HUES64 (cell line): ENCODE results near the gene ASAP2.

Experiments used
- H3K27ac ChIP-seq: 2 replicates; pipeline ENCODE4 v1.7.0; 2013; ENCODE audit warnings: low read depth, low read length, inconsistent platforms
- H3K27me3 ChIP-seq: 2 replicates; pipeline ENCODE4 v1.6.1; 2013; ENCODE audit warnings: mild to moderate bottlenecking, low read length; ENCODE audit not compliant: insufficient read depth
- H3K36me3 ChIP-seq: 2 replicates; pipeline ENCODE4 v1.6.1; 2013; ENCODE audit warnings: mild to moderate bottlenecking, low read length; ENCODE audit not compliant: insufficient read depth
- H3K4me1 ChIP-seq: 2 replicates; pipeline ENCODE4 v1.6.1; 2013; ENCODE audit warnings: mild to moderate bottlenecking, low read length, moderate library complexity; ENCODE audit not compliant: insufficient read depth
- H3K4me3 ChIP-seq: 2 replicates; pipeline ENCODE4 v1.5.1; 2013; ENCODE audit warnings: mild to moderate bottlenecking, low read length, moderate library complexity
- H3K9ac ChIP-seq: 2 replicates; pipeline ENCODE4 v1.6.1; 2013; ENCODE audit warnings: mild to moderate bottlenecking, low read depth, low read length
- H3K9me3 ChIP-seq: 2 replicates; pipeline ENCODE4 v1.6.1; 2013; ENCODE audit warnings: low read depth, low read length; ENCODE audit not compliant: insufficient read depth
- WGBS: fragments of 150-250, 120-280 bp; methylation state at CpG from one replicate; pipeline ENCODE4 v1.1.7; 2013; ENCODE audit warnings: missing lambda C conversion rate; 5-methylcytosine and 5-hydroxymethylcytosine counted together

ASAP2 gene

DNA sequence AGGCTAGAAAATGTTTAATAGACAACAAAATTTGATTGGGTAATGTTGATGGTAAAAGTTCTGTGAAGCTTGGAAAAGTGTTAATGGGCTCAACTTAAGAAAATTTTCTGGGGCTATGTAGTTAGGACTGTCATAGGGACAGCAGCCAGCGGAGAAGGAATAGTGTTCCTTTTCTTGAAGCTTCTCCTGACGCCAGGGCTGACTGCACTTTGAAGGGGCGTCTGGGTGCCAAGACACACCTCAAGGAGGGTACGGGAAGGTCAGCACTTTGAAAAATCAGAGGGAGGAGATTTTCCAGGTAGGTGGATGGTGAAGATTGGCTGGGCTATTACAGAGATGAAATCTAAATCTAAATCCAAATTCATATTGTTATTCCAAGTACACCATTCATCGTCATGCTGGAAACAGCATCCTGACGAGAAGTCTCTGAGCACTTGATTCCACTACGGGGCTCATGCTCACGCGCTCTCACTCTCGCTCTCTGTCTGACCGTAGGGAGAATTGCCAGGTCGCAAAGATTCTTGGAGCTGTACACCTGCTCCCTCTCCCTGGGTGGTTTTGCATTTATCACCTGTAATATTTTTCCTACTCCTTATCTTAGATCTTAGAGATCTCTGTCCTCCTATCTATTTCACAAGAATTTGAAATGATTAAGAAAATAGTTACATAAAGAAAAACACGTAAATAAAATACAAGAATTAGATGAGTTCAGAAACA, 125.7 kb downstream of the ASAP2 start:
- Histone ChIP-seq H3K36me3 (peaks cover 22% of the 10 kb centered on the region; the same call in 1 of the 2 replicates), H3K27ac (no peak overlapping the region), H3K9ac (no peak overlapping the region), H3K27me3 (no peaks in the 10 kb centered on the region), H3K4me1 (peaks cover 3% of the 10 kb centered on the region; the same call in 1 of the 2 replicates), H3K9me3 (no peaks in the 10 kb centered on the region), H3K4me3 (no peak overlapping the region)
- 94% methylated on average over 12 of the region's 13 CpGs for WGBS

DNA sequence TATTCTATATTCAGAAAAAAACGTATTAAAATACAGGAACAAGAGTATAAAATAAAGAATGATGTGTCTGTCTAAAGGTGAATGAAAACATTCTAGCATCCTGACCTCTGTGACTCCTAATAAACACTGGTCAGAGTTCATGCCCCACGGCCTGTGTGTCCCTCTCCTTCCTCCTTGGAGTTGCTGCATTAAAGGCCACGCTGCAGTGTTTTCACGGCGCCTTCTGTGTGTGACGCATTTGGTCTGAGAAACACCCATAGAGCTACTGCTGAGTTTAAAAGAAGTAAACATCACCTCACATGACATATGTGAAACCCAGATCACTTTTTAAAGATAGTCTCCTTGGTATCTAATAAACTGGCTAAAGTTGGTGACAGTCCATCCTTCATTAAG, 126.2 kb downstream of the ASAP2 start:
- Histone ChIP-seq H3K9ac (no peak overlapping the region), H3K27me3 (no peaks in the 10 kb centered on the region), H3K36me3 (peaks cover 18% of the 10 kb centered on the region; the same call in 1 of the 2 replicates), H3K4me3 (no peak overlapping the region), H3K27ac (no peak overlapping the region), H3K9me3 (no peaks in the 10 kb centered on the region), H3K4me1 (no peaks in the 10 kb centered on the region)
- 92% methylated on average over 5 of the region's 6 CpGs for WGBS

DNA sequence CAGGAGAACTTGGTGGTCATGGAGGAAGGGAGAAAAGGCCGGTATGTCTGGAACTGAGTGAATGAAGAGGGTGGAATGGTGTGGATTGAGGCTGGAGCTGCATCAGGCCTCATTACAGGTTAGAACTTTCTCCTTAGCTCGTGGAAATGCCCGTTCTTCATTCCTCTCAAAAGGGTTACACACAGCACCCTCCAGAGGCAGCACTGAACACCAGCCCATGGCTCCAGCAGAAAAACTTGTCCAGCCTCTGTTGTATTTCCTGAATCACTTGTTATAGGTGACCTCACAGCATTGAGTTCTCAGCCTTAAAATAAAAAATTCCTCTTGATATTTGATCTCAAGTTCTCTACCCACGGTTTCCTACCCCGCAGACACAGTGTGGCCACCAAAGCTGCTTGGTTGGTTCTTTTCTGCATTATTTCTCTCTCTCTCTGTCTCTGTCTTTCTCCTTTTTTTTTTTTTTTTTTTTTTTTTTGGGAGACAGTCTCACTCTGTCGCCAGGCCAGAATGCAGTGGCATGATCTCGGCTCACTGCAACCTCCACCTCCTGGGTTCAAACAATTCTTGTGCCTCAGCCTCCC, 127.1 kb downstream of the ASAP2 start:
- no peak overlapping the region for H3K27ac ChIP-seq
- no peaks in the 10 kb centered on the region for H3K9me3 ChIP-seq
- no peak overlapping the region for H3K4me3 ChIP-seq
- no peak overlapping the region for H3K9ac ChIP-seq
- H3K27me3 ChIP-seq, result no peaks in the 10 kb centered on the region
- 76% methylated on average over 7 of the region's 7 CpGs for WGBS
- H3K36me3 ChIP-seq, result peaks cover 12% of the 10 kb centered on the region; the same call in 1 of the 2 replicates
- H3K4me1 ChIP-seq, result no peaks in the 10 kb centered on the region

DNA sequence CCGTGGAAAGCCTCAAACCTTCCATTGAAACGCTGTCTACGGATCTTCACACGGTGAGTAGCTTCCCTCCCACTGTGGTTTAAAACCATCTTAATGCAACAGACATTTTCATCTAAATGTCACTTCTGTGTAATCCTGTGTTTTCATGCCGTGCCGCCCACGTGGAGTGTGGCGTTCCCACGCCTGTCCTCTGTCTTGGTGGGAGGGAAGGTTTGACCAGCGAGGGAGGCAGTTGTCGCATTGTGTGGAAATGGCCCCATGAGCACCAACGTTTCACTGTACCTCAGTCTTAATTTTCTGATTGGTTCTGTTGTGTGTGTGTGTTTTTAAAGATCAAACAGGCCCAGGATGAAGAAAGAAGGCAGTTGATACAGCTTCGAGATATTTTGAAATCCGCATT, 128.1 kb downstream of the ASAP2 start:
- H3K27ac ChIP-seq, result no peak overlapping the region
- H3K36me3 ChIP-seq, result peaks cover 6% of the 10 kb centered on the region; the same call in 1 of the 2 replicates
- WGBS, result 94% methylated on average over 14 of the region's 14 CpGs
- H3K4me1 ChIP-seq, result no peaks in the 10 kb centered on the region
- H3K9ac ChIP-seq, result no peak overlapping the region
- no peaks in the 10 kb centered on the region for H3K9me3 ChIP-seq
- H3K27me3 ChIP-seq, result no peaks in the 10 kb centered on the region
- H3K4me3 ChIP-seq, result no peak overlapping the region

DNA sequence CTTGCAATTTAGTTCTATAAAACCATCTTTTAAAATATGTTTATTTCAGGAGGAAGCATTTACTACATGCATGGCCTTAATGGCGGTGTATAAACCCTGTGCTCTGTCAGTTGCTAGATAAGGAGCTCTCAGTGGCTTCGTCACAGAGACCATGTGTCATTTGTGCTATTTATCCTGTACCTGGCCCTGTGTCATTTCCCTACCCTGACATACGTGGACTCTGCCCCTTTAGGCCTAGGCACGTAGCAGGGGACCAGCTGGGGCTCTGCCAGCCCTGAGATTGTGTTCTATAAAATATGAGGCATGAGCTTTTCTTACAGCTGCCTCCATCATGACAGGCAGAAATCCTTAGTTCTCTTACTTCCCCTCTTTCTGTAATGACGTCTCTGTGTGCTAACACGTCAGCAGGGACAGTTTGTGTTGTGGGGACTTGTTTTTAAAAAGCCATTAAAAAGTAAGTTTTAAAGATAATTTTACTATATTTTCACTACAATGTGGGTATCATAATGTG, 128.8 kb downstream of the ASAP2 start:
- Histone ChIP-seq H3K4me3 (no peak overlapping the region), H3K36me3 (peaks cover 6% of the 10 kb centered on the region; the same call in 1 of the 2 replicates), H3K27ac (no peak overlapping the region), H3K9ac (no peak overlapping the region), H3K9me3 (no peaks in the 10 kb centered on the region), H3K27me3 (no peaks in the 10 kb centered on the region), H3K4me1 (no peaks in the 10 kb centered on the region)
- WGBS, result 96% methylated on average over 4 of the region's 6 CpGs

DNA sequence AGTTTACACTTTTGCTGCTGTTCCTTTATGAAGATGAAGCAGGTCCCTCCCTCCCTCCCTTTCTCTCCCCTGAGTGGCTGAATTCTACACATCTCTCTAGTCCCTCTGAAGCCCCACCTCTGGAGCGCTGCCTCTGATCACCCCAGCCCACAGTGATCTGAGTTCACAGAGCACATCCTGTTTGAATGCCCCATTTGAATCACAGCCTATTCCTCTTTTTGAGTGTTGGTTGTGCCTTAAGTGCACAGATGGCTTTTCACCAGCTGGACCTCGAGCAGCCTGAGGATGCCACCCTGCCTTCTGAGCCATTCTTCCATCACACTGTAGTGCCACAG, 129.6 kb downstream of the ASAP2 start:
- 84% methylated on average over 2 of the region's 2 CpGs for WGBS

DNA sequence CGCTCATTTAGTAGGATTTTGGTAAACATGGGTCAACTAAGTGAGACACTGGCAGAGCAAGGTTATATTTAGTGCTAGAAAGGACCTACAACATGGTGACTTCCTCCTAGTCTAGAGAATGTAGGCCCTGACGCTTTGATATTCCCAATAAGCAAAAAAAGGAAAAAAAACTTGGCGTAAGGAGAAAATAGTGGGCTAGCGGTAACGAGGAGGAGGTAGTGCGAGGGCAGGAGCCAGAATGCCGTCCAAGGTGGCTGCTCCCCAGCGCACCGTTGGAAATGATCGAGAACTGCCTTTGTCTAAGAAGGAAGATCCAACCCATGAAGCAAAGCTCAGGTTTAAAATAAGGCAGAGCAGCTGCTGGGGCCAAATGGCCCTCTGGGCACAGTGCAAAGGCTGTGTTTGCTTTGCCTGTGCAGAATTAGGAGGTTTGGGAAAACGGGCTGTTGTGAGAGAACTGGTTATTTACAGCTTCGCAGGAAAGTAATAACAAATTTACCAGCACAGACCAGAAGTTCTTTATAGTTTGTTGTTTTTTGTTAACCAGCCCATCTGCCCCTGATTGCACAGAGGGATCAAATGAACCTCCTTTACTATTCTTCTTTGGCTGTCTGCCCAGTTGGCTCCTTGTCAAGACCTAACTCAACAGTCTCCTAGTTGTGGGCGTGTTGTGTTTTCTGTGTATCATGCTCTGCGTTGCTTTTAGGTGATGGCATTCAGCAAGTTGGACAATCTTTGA, 130.1 kb downstream of the ASAP2 start:
- no peaks in the 10 kb centered on the region for H3K4me1 ChIP-seq
- H3K36me3 ChIP-seq, result peaks cover 8% of the 10 kb centered on the region; the same call in 1 of the 2 replicates
- no peak overlapping the region for H3K9ac ChIP-seq
- WGBS, result 94% methylated on average over 13 of the region's 14 CpGs
- H3K27ac ChIP-seq, result no peak overlapping the region
- no peak overlapping the region for H3K4me3 ChIP-seq
- H3K27me3 ChIP-seq, result no peaks in the 10 kb centered on the region
- H3K9me3 ChIP-seq, result no peaks in the 10 kb centered on the region

More for the DNA sequence above, 129.6 kb downstream of the ASAP2 start:
- Histone ChIP-seq H3K36me3 (peaks cover 6% of the 10 kb centered on the region; the same call in 1 of the 2 replicates), H3K27me3 (no peaks in the 10 kb centered on the region), H3K9me3 (no peaks in the 10 kb centered on the region), H3K9ac (no peak overlapping the region), H3K4me3 (no peak overlapping the region), H3K27ac (no peak overlapping the region), H3K4me1 (no peaks in the 10 kb centered on the region)

DNA sequence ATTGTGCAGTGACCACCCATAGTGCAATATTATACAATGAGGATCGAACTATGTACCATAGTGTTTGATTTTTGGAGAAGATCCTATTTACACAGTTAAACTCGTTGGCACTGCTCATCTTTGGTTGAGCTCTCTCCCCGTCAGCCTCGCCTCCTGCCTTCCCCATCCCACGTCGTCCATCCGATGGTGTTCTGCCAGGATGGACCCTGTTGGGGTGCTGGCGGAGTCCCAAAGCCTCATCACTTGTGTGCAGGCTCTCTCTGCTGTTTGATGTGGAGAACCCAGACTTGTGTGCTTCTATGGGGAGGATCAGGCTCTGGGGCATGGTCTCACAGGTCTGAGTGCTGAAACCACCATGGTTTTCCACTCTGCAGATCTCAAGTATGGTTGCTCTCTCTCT, 131.3 kb downstream of the ASAP2 start:
- H3K9ac ChIP-seq, result no peak overlapping the region
- no peak overlapping the region for H3K4me3 ChIP-seq
- no peaks in the 10 kb centered on the region for H3K4me1 ChIP-seq
- H3K27me3 ChIP-seq, result no peaks in the 10 kb centered on the region
- H3K27ac ChIP-seq, result no peak overlapping the region
- no peaks in the 10 kb centered on the region for H3K9me3 ChIP-seq
- 95% methylated on average over 8 of the region's 8 CpGs for WGBS
- H3K36me3 ChIP-seq, result peaks cover 14% of the 10 kb centered on the region; the same call in 1 of the 2 replicates

DNA sequence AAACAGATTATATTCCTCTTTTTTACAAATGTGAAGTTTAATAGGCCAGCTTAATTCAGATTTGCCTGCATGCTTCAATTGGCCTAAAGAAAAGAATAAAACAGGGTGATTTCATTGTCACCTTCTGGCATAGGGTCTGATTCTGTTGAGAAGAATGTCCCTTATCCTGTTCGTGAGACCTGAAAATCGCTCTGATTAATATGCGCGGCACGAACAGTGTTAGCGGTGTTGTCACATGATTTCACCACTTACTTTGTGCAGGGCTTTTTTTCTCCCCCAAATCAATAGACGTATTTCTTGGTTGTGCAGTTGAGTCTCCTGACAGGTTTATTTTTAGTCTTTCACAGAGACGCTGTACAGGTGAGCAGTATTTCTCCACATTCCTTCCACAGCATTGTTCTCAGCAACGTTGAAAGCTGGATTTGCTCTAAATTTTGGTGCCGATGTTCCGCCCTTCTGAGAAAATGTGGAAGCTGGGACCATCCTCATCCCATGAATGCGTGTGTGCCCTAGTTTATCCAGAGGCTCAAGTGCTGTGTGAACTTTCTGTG, 134.8 kb downstream of the ASAP2 start:
- WGBS, result 95% methylated on average over 12 of the region's 12 CpGs
- peaks cover 17% of the 10 kb centered on the region; the same call in 1 of the 2 replicates for H3K36me3 ChIP-seq
- no peak overlapping the region for H3K27ac ChIP-seq
- H3K9me3 ChIP-seq, result no peaks in the 10 kb centered on the region
- no peak overlapping the region for H3K9ac ChIP-seq
- no peak overlapping the region for H3K4me3 ChIP-seq
- no peaks in the 10 kb centered on the region for H3K4me1 ChIP-seq
- H3K27me3 ChIP-seq, result no peaks in the 10 kb centered on the region

DNA sequence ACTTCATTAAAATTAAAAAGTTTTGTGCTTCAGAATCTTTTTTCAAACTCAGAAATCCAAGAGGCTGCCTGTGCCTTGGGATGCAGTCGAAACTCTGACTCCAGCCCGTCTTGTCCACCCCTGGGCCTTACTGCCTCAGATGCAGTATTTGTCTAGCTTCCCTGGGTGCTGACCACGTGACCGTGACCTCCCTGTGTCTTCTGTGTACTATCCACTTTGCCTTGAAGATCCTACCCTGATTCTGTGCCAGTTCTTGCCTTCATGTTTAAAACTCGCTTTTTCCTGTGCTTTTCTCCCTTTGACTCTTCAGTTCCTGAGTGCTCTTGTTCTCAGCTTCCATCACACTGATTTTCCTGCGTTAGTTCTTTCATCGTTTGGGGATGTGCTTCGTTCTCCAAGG, 136.0 kb downstream of the ASAP2 start:
- no peaks in the 10 kb centered on the region for H3K4me1 ChIP-seq
- no peaks in the 10 kb centered on the region for H3K9me3 ChIP-seq
- H3K4me3 ChIP-seq, result no peak overlapping the region
- no peaks in the 10 kb centered on the region for H3K27me3 ChIP-seq
- H3K9ac ChIP-seq, result no peak overlapping the region
- H3K27ac ChIP-seq, result no peak overlapping the region
- peaks cover 17% of the 10 kb centered on the region; the same call in 1 of the 2 replicates for H3K36me3 ChIP-seq
- WGBS, result 93% methylated on average over 8 of the region's 8 CpGs

DNA sequence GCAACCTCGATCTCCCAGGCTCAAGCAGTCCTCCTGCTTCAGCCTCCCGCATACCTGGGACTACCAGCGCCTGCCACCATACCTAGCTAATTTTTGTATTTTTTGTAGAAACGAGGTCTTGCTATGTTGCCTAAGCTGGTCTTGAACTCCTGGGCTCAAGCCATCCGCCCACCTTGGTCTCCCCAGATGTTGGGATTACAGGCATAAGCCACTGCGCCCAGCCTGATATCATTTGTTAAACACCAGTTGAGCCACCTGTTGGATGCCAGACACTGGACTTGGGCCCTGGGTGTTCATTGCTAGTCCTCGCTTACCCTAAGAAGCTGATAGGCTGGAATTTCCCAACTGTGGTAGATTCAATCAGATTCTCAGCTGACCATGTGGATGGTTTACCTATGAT, 136.9 kb downstream of the ASAP2 start:
- Histone ChIP-seq H3K36me3 (peaks cover 17% of the 10 kb centered on the region; the same call in 1 of the 2 replicates), H3K27me3 (no peaks in the 10 kb centered on the region), H3K27ac (no peak overlapping the region), H3K9ac (no peak overlapping the region), H3K4me1 (no peaks in the 10 kb centered on the region), H3K9me3 (no peaks in the 10 kb centered on the region), H3K4me3 (no peak overlapping the region)
- 96% methylated on average over 7 of the region's 7 CpGs for WGBS
